ENCODE measurements around the gene RNF7.
A peak's percentile ranks its signal among the peaks of the same experiment; 100 is the strongest.
"Not testable (repeated sequence)": the region's sequence is repeated elsewhere in the genome, so short reads cannot be mapped to it uniquely, and the experiment has no call there.

The RNF7 gene

GRCh38 chr3:141728355-141728892, 9.7 kb upstream of the RNF7 start:
- no peak overlapping the region for H3K4me3 ChIP-seq (ENCODE audit: low read depth, low read length)
- no peak for DNase-seq (ENCODE audit: low read depth)

GRCh38 chr3:141729240-141729639, 8.9 kb upstream of the RNF7 start:
- no peak overlapping the region for H3K4me3 ChIP-seq (ENCODE audit: low read depth, low read length)
- DNase-seq (ENCODE audit: low read depth) = no peak

DNA sequence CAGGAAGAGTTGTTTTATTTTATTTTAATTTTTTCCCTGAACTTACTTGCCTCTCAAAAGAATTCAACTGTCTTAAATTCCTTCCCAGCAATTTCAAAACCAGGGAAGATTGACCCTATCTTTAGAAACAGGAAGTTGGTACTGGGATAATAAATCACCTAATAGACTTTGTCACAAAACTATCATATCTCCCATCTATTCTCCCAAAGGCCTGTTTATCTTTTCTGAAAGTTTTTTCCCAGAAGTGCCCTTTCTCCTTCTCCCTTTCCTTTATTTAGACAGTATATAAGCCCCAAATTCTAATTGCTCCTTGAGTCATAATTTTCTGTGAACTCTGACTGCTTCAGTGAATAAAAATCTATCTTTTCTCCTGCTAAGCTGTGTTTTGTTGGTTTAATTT, 2.9 kb upstream of the RNF7 start:
- H3K4me3 ChIP-seq (ENCODE audit: low read depth, low read length) = no peak overlapping the region
- no peak for DNase-seq (ENCODE audit: low read depth)

DNA sequence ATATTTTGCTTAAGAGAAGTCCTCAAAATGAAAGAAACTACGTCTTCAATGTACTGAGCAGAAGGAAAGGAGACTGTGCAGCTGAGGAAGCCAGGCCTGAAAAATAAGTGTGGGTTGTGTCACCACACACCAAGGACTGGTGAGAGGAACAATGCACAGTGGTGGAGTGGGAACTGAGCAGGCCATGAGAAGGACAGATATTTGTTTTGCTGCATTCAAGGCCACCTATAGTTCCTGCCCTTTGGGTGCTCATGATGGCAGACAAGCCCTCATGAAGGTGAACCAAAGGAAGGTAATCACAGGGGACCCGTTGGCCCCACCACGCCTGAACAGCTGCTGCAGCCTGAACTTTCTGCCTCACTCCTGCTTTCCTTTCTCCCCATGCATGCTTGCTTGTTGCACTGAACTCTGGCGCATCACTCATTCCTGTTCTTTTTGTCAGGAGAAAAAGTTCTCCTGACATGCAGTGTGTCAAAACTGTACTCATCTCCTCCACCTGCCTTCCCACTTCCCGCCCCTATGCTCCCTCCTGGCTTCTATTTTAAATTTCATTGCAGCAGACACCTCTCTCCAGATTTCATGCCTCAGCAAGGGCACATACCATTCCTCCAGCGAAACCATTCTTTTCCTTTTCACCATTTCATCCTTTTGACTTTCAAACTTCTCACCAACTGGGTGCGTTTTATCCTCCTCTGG, 2.2 kb upstream of the RNF7 start:
- no peak overlapping the region for H3K4me3 ChIP-seq (ENCODE audit: low read depth, low read length)
- no peak for DNase-seq (ENCODE audit: low read depth)

GRCh38 chr3:141737093-141737492, 1.0 kb upstream of the RNF7 start:
- no peak overlapping the region for H3K4me3 ChIP-seq (ENCODE audit: low read depth, low read length)
- no peak for DNase-seq (ENCODE audit: low read depth)

GRCh38 chr3:141737678-141738021, 448 bp upstream of the RNF7 start:
- DNase-seq (ENCODE audit: low read depth) = no peak

GRCh38 chr3:141738891-141739363, 829 bp downstream of the RNF7 start:
- no peak for DNase-seq (ENCODE audit: low read depth)
- peak overlapping the region; percentile 95 for H3K4me3 ChIP-seq (ENCODE audit: low read depth, low read length)

More at GRCh38 chr3:141737678-141738021, 448 bp upstream of the RNF7 start:
- peak overlapping the region; percentile 95 for H3K4me3 ChIP-seq (ENCODE audit: low read depth, low read length)

- no peak for DNase-seq (ENCODE audit: low read depth)
- peak overlapping the region; percentile 95 for H3K4me3 ChIP-seq (ENCODE audit: low read depth, low read length)
These were observed 1.6 kb downstream of the RNF7 start for GRCh38 chr3:141739731-141740130.

- no peak overlapping the region for H3K4me3 ChIP-seq (ENCODE audit: low read depth, low read length)
- DNase-seq (ENCODE audit: low read depth) = no peak
These were observed 2.3 kb downstream of the RNF7 start for GRCh38 chr3:141740349-141740748.

DNA sequence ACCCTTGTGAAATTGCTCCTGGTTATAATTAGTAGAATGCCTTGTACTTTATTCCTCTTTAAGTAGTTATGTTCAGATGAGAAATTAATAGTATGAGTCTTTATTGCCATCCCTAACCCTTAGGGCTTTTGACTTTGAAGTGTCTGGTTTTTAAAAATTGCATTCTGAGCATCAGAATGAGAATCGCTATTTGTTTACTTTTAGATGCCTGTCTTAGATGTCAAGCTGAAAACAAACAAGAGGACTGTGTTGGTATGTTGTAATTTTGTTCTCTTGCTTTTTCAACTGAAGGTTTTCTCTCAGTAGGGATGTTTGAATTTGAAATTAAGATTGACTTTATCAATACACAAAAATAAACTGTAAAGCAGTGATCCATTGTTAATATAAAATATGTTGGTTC, 5.2 kb downstream of the RNF7 start:
- no peak for DNase-seq (ENCODE audit: low read depth)
- H3K4me3 ChIP-seq (ENCODE audit: low read depth, low read length) = no peak overlapping the region

DNA sequence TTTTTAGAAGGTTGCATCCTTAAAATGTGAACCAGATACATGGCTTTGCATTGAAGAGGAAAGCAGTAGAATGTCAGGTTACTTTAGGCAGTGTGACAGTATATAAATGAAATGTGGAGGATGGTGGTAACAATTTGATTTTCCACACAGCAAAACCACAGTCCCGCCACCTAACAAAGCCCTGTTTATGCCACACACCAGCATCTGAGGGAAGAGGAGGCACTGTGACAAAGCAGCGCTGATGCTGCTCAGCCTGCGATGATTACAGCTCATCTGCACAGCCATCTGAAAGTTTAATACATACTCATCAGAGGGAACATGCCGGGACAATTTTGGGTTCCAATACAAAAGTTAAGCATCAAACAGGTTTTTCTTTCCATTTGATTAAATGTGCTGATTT, 8.9 kb downstream of the RNF7 start:
- DNase-seq (ENCODE audit: low read depth) = no peak
- no peak overlapping the region for H3K4me3 ChIP-seq (ENCODE audit: low read depth, low read length)

DNA sequence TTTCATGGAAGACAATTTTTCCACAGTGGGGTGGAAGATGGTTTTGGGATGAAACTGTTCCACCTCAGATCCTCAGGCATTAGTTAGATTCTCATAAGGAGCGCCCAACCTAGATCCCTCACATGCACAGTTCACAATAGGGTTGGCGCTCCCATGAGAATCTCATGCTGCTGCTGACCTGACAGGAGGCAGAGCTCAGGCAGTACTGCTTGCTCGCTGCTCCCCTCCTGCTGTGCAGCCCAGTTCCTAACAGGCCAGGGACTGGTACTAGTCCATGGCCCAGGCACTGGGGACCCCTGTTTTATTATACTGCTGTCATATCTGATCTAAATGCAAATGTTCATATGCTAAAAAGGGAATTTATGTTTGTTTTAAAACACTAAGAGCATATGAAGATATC, 15.3 kb downstream of the RNF7 start:
- H3K4me3 ChIP-seq (ENCODE audit: low read depth, low read length) = no peak overlapping the region
- no peak for DNase-seq (ENCODE audit: low read depth)

DNA sequence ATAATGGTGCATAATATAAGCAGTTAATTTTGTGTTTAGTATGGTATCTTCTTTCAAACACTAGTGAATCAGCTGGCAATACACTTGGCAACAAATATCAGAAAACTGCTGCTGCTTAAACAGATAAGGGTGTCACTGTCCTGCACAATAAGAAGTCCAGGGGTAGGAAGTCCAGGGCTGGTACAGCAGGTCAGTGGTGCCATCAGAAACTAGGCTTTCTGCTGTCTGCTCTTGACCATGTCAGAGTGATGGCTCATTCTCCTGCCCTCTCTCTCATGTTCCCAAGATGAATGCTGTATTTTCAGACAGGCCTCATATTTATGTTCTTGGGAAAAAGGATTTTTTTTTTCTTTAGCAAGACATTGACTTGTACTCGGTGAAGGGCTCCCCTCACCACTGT, 15.9 kb downstream of the RNF7 start:
- DNase-seq (ENCODE audit: low read depth) = no peak
- no peak overlapping the region for H3K4me3 ChIP-seq (ENCODE audit: low read depth, low read length)

GRCh38 chr3:141762552-141762951, 24.5 kb downstream of the RNF7 start:
- DNase-seq (ENCODE audit: low read depth); H3K4me3 ChIP-seq (ENCODE audit: low read depth, low read length): not testable (repeated sequence)

DNA sequence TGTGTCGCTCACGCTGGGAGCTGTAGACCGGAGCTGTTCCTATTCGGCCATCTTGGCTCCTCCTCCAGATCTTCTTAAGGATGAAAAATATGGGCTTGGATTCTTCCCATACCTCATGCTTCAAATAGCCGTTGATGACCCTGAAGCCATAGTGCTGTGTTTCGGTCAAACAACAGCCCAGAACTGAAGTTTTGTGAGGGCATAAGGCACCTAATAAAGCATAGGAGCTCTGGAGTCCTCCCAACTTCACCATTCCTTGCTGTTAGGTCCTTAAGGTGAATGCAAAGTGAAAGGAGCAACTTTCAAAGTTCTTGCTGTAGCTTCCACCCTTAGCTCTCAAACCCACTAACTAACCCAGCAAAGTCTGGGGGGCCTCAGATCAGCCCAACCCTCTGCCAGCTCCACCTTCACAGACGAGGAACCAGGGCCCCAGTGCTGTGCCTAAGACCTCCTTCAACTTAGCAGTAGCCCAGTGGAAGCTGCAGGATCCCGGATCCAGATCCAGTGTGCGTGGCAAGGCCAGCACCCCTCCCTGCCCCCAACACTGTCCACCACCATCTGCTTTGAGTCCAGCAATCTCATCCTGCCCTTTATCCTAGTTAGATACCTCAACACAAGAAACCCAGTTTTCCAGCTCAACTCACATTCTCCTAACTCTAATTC, 25.1 kb downstream of the RNF7 start, which contains the start of gene GRK7:
Gene GRK7, plus strand, starts transcription at position 321 of the 663 bp plus-strand sequence. CDS start 14,877 bp downstream, outside the sequence.
- DNase-seq (ENCODE audit: low read depth) = no peak
- H3K4me3 ChIP-seq (ENCODE audit: low read depth, low read length) = no peak within 1 kb of the TSS

DNA sequence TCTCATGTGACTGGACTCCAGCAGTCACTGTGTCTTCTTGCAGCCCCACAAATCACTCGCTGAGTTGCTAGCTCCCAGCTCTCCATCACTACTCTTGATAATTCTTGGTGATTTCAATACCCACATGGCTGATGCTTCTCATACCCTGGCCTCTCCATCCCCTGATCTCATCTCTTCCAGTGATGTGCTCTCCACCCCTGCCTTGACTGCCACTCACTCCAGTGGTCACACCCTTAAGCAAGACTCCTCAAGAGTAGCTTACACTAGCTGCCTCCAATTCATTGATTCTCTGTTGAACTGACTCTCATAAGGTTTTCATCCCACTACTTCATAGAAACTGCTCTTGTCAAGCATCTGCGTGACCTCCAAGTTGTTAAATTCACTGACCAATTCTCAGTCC, 25.9 kb downstream of the RNF7 start:
- no peak for DNase-seq (ENCODE audit: low read depth)
- no peak overlapping the region for H3K4me3 ChIP-seq (ENCODE audit: low read depth, low read length)

GRCh38 chr3:141764465-141764864, 26.4 kb downstream of the RNF7 start:
- H3K4me3 ChIP-seq (ENCODE audit: low read depth, low read length) = no peak overlapping the region
- DNase-seq (ENCODE audit: low read depth) = no peak

DNA sequence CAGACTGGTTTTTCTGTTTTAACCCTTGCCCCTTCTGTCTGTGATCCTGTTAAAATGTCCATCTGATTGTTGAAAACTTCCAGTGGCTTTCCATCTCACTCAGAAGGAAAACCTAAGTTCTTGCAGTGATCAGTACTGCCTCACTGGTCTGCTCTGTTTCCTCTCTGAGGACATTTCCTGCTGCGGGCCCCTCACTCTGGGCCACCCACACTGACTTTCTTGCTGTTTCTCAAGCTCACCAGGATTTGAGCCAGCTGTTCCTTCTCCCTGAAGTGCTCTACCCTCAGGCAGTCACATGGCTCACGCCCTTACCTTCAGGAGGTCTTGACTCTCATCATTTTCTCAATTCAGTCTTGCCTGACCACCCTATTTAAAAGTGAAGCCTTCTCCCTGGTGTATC, 26.9 kb downstream of the RNF7 start:
- no peak overlapping the region for H3K4me3 ChIP-seq (ENCODE audit: low read depth, low read length)
- peak; percentile 4 for DNase-seq (ENCODE audit: low read depth)

DNA sequence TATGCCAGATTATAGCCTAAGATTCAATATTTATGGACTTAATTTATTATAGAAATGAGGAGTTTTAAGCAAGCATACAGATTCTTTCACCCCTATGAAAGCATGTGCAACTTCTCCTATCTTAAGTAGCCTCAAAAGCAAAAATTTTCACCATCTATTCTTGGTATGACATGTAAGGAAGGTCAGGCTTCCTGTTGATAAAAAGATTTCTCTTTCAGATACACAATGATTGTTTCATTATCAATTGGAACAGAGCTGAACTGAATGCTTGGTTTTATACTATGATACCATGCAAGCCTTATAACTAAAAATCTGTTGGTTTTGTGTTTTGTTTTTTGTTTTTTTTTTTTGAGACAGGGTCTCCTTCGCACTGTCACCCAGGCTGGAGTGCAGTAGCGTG, 29.0 kb downstream of the RNF7 start:
- H3K4me3 ChIP-seq (ENCODE audit: low read depth, low read length) = no peak overlapping the region
- DNase-seq (ENCODE audit: low read depth) = no peak

GRCh38 chr3:141769221-141769894, 31.3 kb downstream of the RNF7 start:
- H3K4me3 ChIP-seq (ENCODE audit: low read depth, low read length) = no peak overlapping the region
- peak; percentile 5 for DNase-seq (ENCODE audit: low read depth)

Measured in skeletal muscle cell (primary cell).